ENCODE data around the gene MRPL55.

The MRPL55 gene

DNA sequence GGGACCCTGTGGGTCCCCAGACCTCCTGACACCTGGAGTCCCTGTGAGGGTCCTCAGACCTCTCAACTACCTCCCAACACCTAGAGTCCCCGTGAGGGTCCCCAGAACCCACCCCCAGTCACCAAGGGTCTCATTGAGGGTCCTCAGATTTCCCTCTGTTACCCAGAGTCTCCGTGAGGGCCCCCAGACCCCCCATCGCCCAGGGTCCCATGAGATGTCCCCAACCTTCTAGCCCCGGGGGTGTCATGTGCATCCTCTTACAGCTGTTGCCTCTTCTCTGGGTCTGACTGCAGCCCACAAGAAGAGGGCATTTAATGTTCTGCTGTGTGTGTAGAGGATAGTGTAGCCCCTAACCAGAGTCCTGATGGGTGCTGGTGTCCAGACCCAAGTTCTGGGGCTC lies 38.7 kb upstream of the MRPL55 start:
- no peak for DNase-seq (ENCODE audit: low read depth)

- DNase-seq (ENCODE audit: low read depth): no peak
Measured at GRCh38 chr1:228147151-228147693, 38.1 kb upstream of the MRPL55 start.

DNA sequence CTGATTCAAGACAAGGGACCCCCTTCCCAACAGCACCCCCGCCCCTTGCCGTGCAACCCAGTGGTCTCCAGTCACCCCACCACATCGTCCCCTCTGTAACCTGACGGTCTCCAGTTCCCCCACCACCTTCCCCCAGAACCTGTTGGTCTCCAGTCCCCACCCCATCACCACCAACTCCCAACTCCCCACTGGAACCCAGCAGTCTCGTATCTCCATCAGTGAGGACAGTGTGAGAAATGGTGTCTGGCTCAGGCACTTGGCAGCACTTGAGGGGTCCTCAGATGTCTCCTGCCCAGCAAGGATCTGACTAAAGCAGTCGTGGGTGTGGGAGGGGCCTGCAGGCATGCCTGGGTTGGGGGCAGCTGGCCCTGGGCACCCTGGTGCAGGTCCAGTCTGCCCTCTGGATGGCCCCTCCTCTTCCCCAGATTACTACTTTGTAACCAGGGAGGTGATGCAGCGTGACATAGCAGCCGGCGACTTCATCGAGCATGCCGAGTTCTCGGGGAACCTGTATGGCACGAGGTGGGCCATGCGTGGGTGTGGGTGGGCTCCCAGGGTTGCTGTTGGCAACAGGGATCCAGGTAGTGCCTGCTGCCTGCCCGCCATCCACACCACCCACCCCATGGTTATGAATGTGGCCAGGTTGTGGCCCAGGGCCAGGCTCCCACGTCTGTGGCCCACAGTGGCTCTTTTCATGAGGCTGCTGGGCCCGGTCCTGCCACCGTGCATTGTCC lies 37.5 kb upstream of the MRPL55 start:
- DNase-seq (ENCODE audit: low read depth): no peak

- no peak for DNase-seq (ENCODE audit: low read depth)
Measured at GRCh38 chr1:228145463-228146416, 36.6 kb upstream of the MRPL55 start.

- no peak for DNase-seq (ENCODE audit: low read depth)
Measured at GRCh38 chr1:228144993-228145343, 35.9 kb upstream of the MRPL55 start.

GRCh38 chr1:228144193-228144992 lies 35.3 kb upstream of the MRPL55 start:
- DNase-seq (ENCODE audit: low read depth): no peak

DNA sequence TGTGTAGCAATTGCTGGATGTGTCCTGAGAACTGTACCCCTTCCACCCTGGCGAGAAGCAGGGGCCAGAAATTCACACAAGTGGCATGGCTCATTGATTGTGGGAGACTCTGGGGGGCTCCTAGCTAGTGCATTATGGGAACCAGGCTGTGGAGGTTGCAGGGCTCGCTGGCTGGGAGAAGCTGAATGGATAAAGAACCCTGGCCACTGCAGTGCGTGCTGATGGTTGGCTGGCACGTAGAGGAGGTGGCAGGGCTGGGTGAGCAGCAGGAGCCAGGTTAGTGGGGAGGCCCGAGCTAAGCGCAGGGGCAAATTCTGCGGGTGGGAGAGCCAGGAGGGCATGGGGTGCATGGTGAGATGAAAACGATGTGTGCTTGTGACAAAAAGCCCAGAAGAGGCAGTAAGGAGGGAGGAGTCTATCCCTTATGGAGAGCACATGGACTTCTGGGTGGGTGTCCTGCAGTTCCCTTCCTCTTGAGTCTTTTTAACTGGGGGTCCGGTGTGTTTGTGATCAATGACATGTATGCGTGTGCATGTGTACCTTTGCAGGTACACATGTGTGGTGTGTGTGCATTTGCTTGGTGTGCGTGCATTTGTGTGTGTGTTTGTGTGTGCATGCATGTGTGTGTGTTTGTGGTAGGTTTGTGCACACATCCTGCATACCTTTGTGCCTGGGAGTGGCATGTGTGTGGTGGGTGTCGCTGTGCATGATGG lies 34.5 kb upstream of the MRPL55 start:
- no peak for DNase-seq (ENCODE audit: low read depth)

DNA sequence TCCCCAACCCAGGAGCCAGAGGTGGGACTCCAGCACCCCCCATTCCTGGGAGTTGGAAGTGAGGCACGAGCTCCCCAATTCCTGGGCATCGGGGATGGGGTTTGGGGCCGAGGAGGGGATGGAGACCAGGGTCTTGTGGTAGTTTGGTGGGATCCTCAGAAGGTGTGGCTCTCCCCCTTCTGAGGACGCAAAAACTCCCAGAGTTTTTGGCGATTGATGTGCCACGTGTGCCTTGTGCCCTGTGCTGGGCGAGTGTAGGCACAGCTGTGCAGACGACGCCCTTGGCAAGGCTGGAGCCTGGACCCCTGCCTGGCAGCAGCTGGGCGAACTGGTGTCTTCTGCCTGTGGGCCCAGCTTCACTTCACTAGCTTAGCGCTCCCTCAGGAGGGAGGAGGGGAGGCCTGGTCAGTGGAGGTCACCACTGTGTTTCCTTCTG lies 33.6 kb upstream of the MRPL55 start:
- DNase-seq (ENCODE audit: low read depth): no peak

GRCh38 chr1:228142155-228142691 lies 33.1 kb upstream of the MRPL55 start:
- no peak for DNase-seq (ENCODE audit: low read depth)

DNA sequence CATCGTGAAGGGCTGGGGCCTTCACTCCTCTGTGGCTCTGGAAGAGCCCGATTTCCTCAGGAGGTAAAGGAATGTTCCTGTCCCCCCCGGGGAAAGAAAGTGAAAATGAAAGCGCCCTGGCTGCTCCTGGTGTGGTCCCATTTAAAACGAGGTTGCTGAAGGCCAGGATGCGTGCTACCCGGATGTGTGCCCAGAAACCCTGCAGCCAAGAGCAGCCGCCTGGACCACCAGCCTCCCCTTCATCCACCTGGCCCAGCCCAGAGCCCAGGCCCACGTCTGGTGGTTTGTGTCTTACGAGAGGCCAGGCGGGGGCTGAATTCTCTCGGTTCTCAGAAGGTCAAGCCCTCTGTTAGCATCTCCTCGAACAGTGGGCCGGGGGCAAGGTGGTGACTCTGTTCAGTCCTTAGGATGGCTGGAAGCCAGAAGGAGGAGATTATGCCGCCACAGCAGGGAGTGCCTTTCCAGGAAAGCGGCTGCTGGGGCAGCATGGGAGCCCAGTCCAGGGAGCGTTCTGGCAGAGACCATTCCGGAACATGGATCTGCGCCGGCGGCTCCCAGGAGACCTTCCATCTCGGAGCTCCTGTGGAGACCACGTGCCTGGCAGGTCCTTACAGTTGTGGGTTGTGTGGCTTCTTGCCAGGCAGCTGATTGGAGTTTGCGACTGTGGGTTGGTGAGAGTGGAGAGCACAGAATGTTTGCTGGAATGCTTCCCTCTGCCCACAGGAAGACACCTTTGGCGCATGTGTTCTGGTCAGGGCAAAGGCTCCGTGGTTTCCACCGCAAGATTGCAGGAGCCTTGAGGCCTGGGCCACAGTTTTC lies 32.3 kb upstream of the MRPL55 start:
- DNase-seq (ENCODE audit: low read depth): no peak

DNA sequence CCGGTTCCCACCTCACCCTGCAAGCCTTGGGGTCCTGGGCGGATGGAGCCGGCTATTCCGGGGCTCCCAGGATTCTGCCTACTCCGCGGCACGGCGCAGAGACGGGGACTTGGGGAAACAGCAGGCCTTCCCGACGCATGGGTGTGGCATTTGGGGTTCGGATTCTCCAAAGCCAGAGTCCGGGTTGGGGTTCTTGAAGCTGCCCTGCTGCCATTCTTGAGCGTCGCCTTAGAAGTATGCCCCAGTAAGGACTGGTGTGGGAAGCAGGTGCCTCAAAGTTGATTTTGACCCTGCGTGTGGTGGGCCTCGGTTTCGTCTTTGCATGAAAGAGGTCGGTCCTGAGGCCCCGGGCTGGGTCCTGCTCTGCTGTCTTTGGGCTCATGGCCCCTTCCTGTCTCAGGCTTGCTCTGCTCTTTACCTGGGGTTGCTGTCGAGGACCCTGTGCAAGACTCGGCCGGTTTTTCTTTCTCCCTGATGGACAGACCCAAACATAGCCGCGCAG lies 31.7 kb upstream of the MRPL55 start:
- DNase-seq (ENCODE audit: low read depth): no peak

GRCh38 chr1:228139931-228140723 lies 31.0 kb upstream of the MRPL55 start, which contains the start of gene GUK1:
Gene GUK1, plus strand, starts transcription at chr1:228140279. Its CDS starts 24 bp downstream, at chr1:228140303.
- peak; percentile 100 for DNase-seq (ENCODE audit: low read depth)

DNA sequence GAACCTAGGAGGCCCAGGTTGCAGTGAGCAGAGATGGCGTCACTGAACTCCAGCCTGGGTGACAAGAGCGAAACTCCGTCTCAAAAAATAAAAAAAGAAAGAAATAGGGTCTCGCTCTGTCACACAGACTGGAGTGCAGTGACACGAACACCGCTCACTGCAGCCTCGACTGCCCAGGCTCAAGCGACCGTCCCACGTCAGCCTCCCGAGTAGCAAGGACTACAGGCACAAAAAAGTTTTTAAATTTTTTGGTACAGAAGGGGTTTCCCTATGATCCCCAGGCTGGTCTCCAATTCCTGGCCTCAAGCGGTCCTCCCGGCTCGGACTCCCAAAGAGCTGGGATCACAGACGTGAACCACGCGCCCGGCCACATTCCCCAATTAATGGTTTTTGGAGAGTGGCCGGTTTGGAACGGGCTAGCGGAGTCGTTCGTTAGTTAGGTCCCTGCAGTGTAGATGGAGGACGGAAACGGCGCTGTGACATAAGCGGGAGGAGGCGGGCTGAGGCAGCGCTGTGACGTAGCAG lies 30.4 kb upstream of the MRPL55 start:
- DNase-seq (ENCODE audit: low read depth): no peak

- no peak for DNase-seq (ENCODE audit: low read depth)
Measured at GRCh38 chr1:228136901-228137300, 27.8 kb upstream of the MRPL55 start.

- no peak for DNase-seq (ENCODE audit: low read depth)
Measured at GRCh38 chr1:228134591-228134990, 25.5 kb upstream of the MRPL55 start.

- no peak for DNase-seq (ENCODE audit: low read depth)
Measured at GRCh38 chr1:228131766-228132165, 22.7 kb upstream of the MRPL55 start.

- DNase-seq (ENCODE audit: low read depth): no peak
Measured at GRCh38 chr1:228125185-228125584, 16.1 kb upstream of the MRPL55 start.

DNA sequence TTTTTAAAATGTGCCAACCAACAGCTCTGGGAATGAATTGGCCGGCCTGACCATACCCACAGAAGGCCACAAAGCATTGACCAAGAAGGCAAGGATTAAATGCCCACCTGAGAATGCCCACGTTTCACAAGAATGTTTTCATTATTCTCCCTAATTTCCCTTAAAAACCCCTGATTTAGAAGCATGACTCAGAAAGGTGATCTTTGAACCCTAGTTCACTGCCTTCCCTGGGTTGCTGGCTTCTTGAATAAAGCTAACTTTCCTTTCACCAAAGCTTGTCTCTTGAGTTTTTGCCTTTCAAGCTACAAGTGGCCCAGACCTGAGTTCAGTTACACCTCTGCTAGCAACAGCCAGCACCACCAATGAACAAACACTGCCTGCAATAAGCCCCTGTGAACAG lies 14.4 kb upstream of the MRPL55 start:
- DNase-seq (ENCODE audit: low read depth): no peak

DNA sequence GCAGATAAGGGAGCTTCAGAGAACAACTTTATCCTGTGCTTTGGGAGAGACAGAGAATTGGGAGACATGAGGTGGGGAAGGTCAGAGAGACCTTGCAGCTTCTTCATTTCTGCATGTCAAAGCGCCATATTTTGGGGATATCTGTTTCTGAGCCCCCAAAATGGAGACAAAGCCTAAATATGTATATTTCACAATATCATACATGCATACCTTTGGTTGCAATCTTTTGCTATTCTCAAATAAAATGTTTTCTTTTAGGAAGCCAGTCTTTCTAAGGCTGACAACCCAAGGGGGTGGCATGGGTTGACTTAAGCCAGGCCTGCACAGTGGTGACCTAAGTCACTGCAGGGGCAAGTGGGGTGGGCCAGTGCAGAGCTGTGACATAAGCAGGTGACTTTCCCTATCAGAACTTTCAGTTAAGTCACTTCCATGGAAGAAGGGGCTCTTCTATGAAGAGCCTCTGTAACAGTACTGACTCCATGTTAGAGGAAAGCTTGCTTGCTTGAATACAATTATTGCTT lies 13.9 kb upstream of the MRPL55 start:
- DNase-seq (ENCODE audit: low read depth): no peak
